Heart left ventricle (tissue), 16 donors: ENCODE measurements around the gene HPS3. TPM values are rescaled to one million over a fixed set of nuclear protein-coding genes. Genes with fewer than 3 reads are reported as not detected.

ENCODE experiments used
- ATAC-seq, 4 donors: fragments of 200-7000 bp; cut with Tn5 transposase; one replicate each; pipeline ENCODE4 v1.9.1; 2020 to 2022; ENCODE audit warnings: moderate library complexity in 4 of 4, mild to moderate bottlenecking in 3 of 4, moderate number of reproducible peaks in 1 of 4
- DNase-seq, 5 donors: peaks; one replicate each; pipeline ENCODE4 v3.0.0-alpha.2; 2020
- H3K27ac ChIP-seq, 12 donors: fragments of 200-600 bp; sonication (generic) in 4 of 12; one replicate each; pipeline versions ENCODE4 v1.5.0 to v1.8.0; 2016 to 2022; ENCODE audit warnings: mild to moderate bottlenecking in 2 of 12
- H3K27me3 ChIP-seq, 9 donors: fragments of 200-600 bp; sonication (generic) in 2 of 9; one replicate each; pipeline versions ENCODE4 v1.5.1 to v1.8.0; 2016 to 2022; ENCODE audit warnings: mild to moderate bottlenecking in 3 of 9
- H3K36me3 ChIP-seq, 9 donors: fragments of 200-600 bp; sonication (generic) in 2 of 9; one replicate each; pipeline versions ENCODE4 v1.5.0 to v1.8.0; 2018 to 2022; ENCODE audit warnings: mild to moderate bottlenecking in 2 of 9
- H3K4me1 ChIP-seq, 12 donors: fragments of 200-600 bp; sonication (generic) in 4 of 12; one replicate each; pipeline versions ENCODE4 v1.5.0 to v1.8.0; 2016 to 2022; ENCODE audit warnings: mild to moderate bottlenecking in 3 of 12
- H3K4me3 ChIP-seq, 12 donors: fragments of 200-600 bp; sonication (generic) in 4 of 12; one replicate each; pipeline versions ENCODE4 v1.5.0 to v1.8.0; 2017 to 2022; ENCODE audit warnings: mild to moderate bottlenecking in 9 of 12, moderate library complexity in 4 of 12
- H3K9me3 ChIP-seq, 12 donors: fragments of 200-600 bp; sonication (generic) in 4 of 12; one replicate each; pipeline versions ENCODE4 v1.5.0 to v1.8.0; 2016 to 2022; ENCODE audit warnings: mild to moderate bottlenecking in 1 of 12
- CTCF ChIP-seq, 12 donors: fragments of 200-600 bp; sonication (generic) in 4 of 12; IDR thresholded peaks; one replicate each; pipeline versions ENCODE4 v1.5.0 to v1.8.0; 2018 to 2022; ENCODE audit warnings: antibody characterized with exemption in 12 of 12, mild to moderate bottlenecking in 5 of 12
- POLR2A ChIP-seq, 2 donors: fragments of 450-650 bp; IDR thresholded peaks; one replicate each; pipeline ENCODE4 v1.6.1; 2017; ENCODE audit warnings: antibody characterized with exemption in 2 of 2, mild to moderate bottlenecking in 2 of 2, moderate library complexity in 2 of 2
- WGBS, 4 donors: extraction: QIAGEN DNeasy Blood & Tissue Kit in 2 of 4; methylation state at CpG; one replicate each; pipeline versions ENCODE4 v1.1.5 to v1.1.7; 2013 to 2018; 5-methylcytosine and 5-hydroxymethylcytosine counted together
- intact Hi-C, 10 donors: fragments of 100-400 bp; cut with DNase I; formaldehyde crosslinking; loops; one replicate each; pipeline versions ENCODE4 v1.11.1 to v1.14.2; 2022
- polyA plus RNA-seq, 2 donors: library from polyadenylated mRNA; stranded (reverse); fragments of 200-250 nt; gene quantifications; one replicate each; pipeline ENCODE4 v1.2.3, GENCODE V29; 2013
- total RNA-seq, 9 donors: library from RNA; depleted of rRNA in 2 of 9; stranded (reverse); fragments of >200 nt in 2 of 9; fragmentation: NEBNext Ultra II Directional in 3 of 9; extraction: Animal tissue kit (Norgen Biotek cat#: 25700) in 3 of 9; gene quantifications; one replicate each; pipeline versions ENCODE4 v1.1.0 to v1.2.4, GENCODE V29; 2016 to 2023
- donor health status: ischemic (EF 13 %, LVEDD 7.1; RV severe dilation, severe dysfunction).
- donor health status: healthy with polysubstance abuse.
- donor health status: DM: no; HTN: yes; CAD: no.
- donor health status: DM: no; HTN: no; CAD: no.
- donor health status: ischemic (EF 25% LVEDD 6.9; RV normal size, moderate dysfunction).
- donor health status: ischemic (EF 25% LVEDD 5.7; RV mildly dilated, moderate dysfunction).
- donor health status: healthy.
- donor health status: DM: yes; HTN: yes; CAD: no.
- donor health status: ischemic (EF 35%, LVEDD 5.7; RV mildly dilated, moderate dysfunction).
- donor health status: nonischemic (EF 11% LVEDD 7.7; RV severe dilation, severe dysfunction).
- donor health status: DM: yes; HTN: yes; CAD: no.
- donor health status: PGD.
- donor health status: ischemic (EF 29% LVEDD 5.4; RV normal size, mild dysfunction).
- donor health status: nonischemic (EF 23%, LVEDD 6.1; RV moderate dilation, normal function).

HPS3 gene
- total and polyA plus RNA-seq, 11 donors, result 3.0 to 15.6 (median 6.0) TPM

GRCh38 chr3:149179220-149179619 lies 49.8 kb downstream of the HPS3 start:
- Histone ChIP-seq H3K36me3 (peaks cover 0 to 22% (median 10%) of the 10 kb centered on the region in 9 donors), H3K27ac (peak overlapping the region in 9 of 12 donors; percentile 1 to 66 (median 38)), H3K4me3 (no peak overlapping the region), H3K27me3 (no peaks in the 10 kb centered on the region), H3K4me1 (peaks cover 0 to 19% (median 6%) of the 10 kb centered on the region in 12 donors), H3K9me3 (peaks cover 0 to 6% (median 0%) of the 10 kb centered on the region in 12 donors)
- intact Hi-C loops, result no loop called here
- TF ChIP-seq CTCF (IDR thresholded peaks at IDR 0.05) (no peak), POLR2A (IDR thresholded peaks at IDR 0.05) (no peak)
- DNase-seq (no peak), ATAC-seq (no peak)
- WGBS, 4 donors, result 61 to 89% (median 70%) methylated on average over 1 of the region's 1 CpG

DNA sequence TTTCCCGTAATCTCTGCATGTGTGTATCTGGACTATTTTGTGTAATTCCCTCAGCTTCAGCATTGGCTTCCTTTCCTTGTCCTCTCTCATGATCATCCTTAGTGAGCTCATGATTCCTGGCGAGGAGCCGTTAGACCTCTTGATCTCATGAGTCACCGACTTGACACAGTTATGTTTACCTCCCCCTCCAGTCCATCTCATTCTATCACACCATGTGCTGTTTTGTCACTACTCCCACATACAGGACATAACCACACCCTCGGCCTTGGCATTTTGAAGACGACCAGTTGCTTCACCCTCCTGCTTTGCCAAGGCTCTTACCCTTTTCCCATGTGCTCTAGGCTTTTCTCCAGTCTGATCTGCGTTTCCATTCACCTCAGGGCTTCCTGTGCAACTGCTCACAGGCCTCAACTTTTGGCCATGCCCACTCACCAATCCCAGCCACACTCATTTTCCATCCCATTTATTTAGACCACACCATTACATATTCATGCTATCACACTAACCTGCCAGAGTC lies 50.7 kb downstream of the HPS3 start:
- Histone ChIP-seq H3K4me3 (no peak overlapping the region), H3K9me3 (peaks cover 0 to 6% (median 0%) of the 10 kb centered on the region in 12 donors), H3K4me1 (peaks cover 0 to 19% (median 6%) of the 10 kb centered on the region in 12 donors), H3K27me3 (no peaks in the 10 kb centered on the region), H3K36me3 (peaks cover 0 to 20% (median 8%) of the 10 kb centered on the region in 9 donors), H3K27ac (peak overlapping the region in 9 of 12 donors; percentile 24 to 66 (median 49))
- intact Hi-C loops, result no loop called here
- peak; percentile 61 to 84 (median 79) for DNase-seq
- TF ChIP-seq POLR2A (IDR thresholded peaks at IDR 0.05) (no peak), CTCF (IDR thresholded peaks at IDR 0.05) (no peak)
- peak; percentile 90 to 98 (median 97) for ATAC-seq
- WGBS, 4 donors, result 30 to 55% (median 41%) methylated on average over 7 of the region's 7 CpGs

GRCh38 chr3:149181182-149181581 lies 51.7 kb downstream of the HPS3 start:
- H3K27ac ChIP-seq, result no peak overlapping the region
- TF ChIP-seq CTCF (IDR thresholded peaks at IDR 0.05), result no peak
- no peak for TF ChIP-seq POLR2A (IDR thresholded peaks at IDR 0.05)
- intact Hi-C loops, result no loop called here

DNA sequence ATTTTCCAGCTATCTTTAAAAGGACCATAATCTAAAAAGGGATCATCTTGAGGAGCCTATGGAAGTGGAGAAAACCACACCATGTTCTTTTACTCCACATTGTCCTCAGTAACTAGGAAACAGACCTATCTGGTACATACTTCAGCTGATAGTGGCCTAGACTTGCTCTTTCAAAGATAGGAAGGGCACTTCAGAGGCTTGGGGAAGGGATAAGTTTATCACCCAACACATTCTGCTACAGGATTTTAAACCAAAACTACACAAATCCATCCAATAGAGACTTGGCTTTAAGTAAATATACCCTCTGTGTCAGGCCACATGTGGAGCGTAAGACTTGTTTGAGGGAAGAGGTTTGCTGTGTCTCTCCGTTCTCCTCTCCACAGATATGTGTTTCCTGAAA lies 56.8 kb downstream of the HPS3 start:
- Histone ChIP-seq H3K27me3 (no peaks in the 10 kb centered on the region), H3K36me3 (no peaks in the 10 kb centered on the region), H3K9me3 (no peaks in the 10 kb centered on the region), H3K4me3 (no peak overlapping the region), H3K4me1 (no peaks in the 10 kb centered on the region), H3K27ac (no peak overlapping the region)
- WGBS, 4 donors, result 96 to 100% (median 98%) methylated on average over 2 of the region's 2 CpGs
- ATAC-seq, result no peak
- DNase-seq, result no peak
- intact Hi-C loops, result no loop called here
- TF ChIP-seq CTCF (IDR thresholded peaks at IDR 0.05) (no peak), POLR2A (IDR thresholded peaks at IDR 0.05) (no peak)

More at GRCh38 chr3:149181182-149181581, 51.7 kb downstream of the HPS3 start:
- Histone ChIP-seq H3K27me3 (no peaks in the 10 kb centered on the region), H3K4me1 (peaks cover 0 to 19% (median 6%) of the 10 kb centered on the region in 12 donors), H3K36me3 (peaks cover 0 to 12% (median 5%) of the 10 kb centered on the region in 9 donors), H3K4me3 (no peak overlapping the region), H3K9me3 (peaks cover 0 to 6% (median 0%) of the 10 kb centered on the region in 12 donors)
- 95 to 98% (median 97%) methylated on average over 2 of the region's 2 CpGs for WGBS, 4 donors
- no peak for DNase-seq
- no peak for ATAC-seq
